Measurements from ENCODE around the gene ZBTB7C.

Gene ZBTB7C

DNA sequence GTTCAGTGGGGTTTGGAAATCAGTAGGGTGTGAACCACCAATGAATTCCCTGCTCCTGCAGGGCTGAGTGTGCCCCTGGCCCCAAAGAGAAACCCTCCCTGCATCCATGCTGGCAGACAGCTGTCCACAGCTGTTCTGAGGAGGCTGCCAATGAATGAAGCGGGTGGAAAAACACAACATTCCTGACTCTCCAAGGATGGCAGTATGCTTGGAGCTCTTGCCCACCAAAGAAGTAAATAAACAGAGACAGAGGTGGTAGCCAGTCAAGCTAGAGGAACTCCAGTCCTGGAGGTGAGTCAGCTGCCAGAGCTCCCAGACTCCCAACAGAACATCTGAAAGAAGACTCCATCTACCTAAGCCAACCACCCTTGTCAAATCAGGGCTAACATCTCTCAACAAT is 6.2 kb downstream of the ZBTB7C start:
- ChIA-PET POLR2A (no interaction called here), CTCF (no interaction called here)
- DNase-seq (ENCODE audit: extremely low spot score): no peak
- TF ChIP-seq, protein P1, sequence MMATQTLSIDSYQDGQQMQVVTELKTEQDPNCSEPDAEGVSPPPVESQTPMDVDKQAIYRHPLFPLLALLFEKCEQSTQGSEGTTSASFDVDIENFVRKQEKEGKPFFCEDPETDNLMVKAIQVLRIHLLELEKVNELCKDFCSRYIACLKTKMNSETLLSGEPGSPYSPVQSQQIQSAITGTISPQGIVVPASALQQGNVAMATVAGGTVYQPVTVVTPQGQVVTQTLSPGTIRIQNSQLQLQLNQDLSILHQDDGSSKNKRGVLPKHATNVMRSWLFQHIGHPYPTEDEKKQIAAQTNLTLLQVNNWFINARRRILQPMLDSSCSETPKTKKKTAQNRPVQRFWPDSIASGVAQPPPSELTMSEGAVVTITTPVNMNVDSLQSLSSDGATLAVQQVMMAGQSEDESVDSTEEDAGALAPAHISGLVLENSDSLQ (IDR thresholded peaks at IDR 0.05): no peak
- TF ChIP-seq ARNT (IDR thresholded peaks at IDR 0.05) (no peak), BHLHE40 (IDR thresholded peaks at IDR 0.05; ENCODE audit: borderline replicate concordance) (no peak), ELF4 (IDR thresholded peaks at IDR 0.05) (no peak), NFRKB (IDR thresholded peaks at IDR 0.05) (no peak), SP1 (IDR thresholded peaks at IDR 0.05) (no peak), L3MBTL2 (conservative IDR thresholded peaks at IDR 0.05) (no peak), SUZ12 (IDR thresholded peaks at IDR 0.05) (no peak), TARDBP (IDR thresholded peaks at IDR 0.05) (no peak), HDGF (IDR thresholded peaks at IDR 0.05; ENCODE audit: borderline replicate concordance) (no peak), FOXA1 (IDR thresholded peaks at IDR 0.05) (no peak), FOXM1 (IDR thresholded peaks at IDR 0.05; ENCODE audit: borderline replicate concordance) (no peak), FOXK2 (IDR thresholded peaks at IDR 0.05) (no peak), CTBP1 (IDR thresholded peaks at IDR 0.05; ENCODE audit: borderline replicate concordance) (no peak), LEF1 (IDR thresholded peaks at IDR 0.05; ENCODE audit: borderline replicate concordance) (no peak), ZNF384 (IDR thresholded peaks at IDR 0.05) (no peak)

DNA sequence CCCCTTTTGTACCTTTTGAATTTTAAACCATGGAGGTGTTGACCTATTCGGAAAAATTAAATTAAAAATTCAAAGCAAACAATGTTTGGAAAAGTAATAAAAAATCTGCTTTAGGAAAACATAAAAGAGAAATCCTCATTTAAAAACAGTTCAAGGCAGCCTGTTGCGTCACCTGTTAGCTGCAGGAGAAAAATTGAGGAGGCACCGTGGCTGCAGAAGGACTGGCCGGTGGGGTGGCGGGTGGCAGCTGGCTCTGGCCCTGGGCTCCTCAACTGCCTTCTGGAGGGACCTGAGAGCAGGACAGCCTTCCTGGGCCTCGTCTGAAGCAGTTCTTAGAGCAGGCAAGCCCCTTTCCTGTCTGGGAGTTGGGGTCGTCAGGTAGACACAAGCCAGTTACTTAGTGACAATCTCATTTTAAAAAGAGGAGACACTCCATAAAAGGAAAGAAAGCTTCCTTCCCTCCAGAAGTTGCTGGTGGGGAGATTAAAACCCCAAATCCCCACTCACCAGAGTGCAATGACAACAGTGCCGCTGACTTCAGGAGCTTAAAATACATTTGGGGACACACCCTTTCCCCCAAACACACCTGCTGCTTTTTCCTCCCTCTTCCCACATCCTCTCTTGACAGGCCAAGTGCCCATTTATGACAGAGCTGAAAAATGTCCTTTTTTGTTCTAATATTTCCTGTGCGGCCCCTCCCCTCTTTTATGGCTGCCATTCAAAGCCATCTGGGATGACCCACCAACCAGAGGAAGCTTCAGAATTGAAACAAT is 9.7 kb downstream of the ZBTB7C start:
- CTCF ChIA-PET: no interaction called here
- TF ChIP-seq NFRKB (IDR thresholded peaks at IDR 0.05) (no peak), BHLHE40 (IDR thresholded peaks at IDR 0.05; ENCODE audit: borderline replicate concordance) (no peak)
- DNase-seq (ENCODE audit: extremely low spot score): no peak
- POLR2A ChIA-PET: no interaction called here

DNA sequence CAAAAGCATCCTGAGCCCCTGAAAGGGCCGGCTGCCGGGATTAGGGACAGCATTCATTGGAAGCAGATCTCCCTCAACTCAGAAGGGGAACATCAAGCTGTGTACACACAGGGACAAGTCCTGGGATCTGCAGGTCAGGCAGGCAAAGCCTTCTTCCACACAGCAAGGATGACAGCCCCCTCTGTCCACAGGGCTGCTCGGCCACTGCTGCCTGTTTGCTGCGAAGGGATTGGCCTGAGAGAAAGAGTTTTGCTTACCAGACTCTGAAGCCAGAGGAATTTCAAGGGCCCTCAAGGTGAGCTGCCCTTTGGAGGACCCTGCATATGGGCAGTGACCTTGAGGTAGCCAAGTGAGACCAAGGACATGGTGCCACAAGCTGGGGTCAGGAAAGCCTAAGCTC is 11.1 kb downstream of the ZBTB7C start:
- ChIA-PET POLR2A (no interaction called here), CTCF (no interaction called here)
- TF ChIP-seq FOXM1 (IDR thresholded peaks at IDR 0.05; ENCODE audit: borderline replicate concordance) (no peak), LEF1 (IDR thresholded peaks at IDR 0.05; ENCODE audit: borderline replicate concordance) (no peak), BHLHE40 (IDR thresholded peaks at IDR 0.05; ENCODE audit: borderline replicate concordance) (no peak), FOXK2 (IDR thresholded peaks at IDR 0.05) (no peak), NFRKB (IDR thresholded peaks at IDR 0.05) (no peak), TARDBP (IDR thresholded peaks at IDR 0.05) (no peak), ZNF384 (IDR thresholded peaks at IDR 0.05) (no peak), FOXA1 (IDR thresholded peaks at IDR 0.05) (no peak), SP1 (IDR thresholded peaks at IDR 0.05) (no peak), ARNT (IDR thresholded peaks at IDR 0.05) (no peak), ELF4 (IDR thresholded peaks at IDR 0.05) (no peak), L3MBTL2 (conservative IDR thresholded peaks at IDR 0.05) (no peak), CTBP1 (IDR thresholded peaks at IDR 0.05; ENCODE audit: borderline replicate concordance) (no peak), SUZ12 (IDR thresholded peaks at IDR 0.05) (no peak), HDGF (IDR thresholded peaks at IDR 0.05; ENCODE audit: borderline replicate concordance) (no peak)
- TF ChIP-seq, protein P1 (IDR thresholded peaks at IDR 0.05): no peak
- no peak for DNase-seq (ENCODE audit: extremely low spot score)

DNA sequence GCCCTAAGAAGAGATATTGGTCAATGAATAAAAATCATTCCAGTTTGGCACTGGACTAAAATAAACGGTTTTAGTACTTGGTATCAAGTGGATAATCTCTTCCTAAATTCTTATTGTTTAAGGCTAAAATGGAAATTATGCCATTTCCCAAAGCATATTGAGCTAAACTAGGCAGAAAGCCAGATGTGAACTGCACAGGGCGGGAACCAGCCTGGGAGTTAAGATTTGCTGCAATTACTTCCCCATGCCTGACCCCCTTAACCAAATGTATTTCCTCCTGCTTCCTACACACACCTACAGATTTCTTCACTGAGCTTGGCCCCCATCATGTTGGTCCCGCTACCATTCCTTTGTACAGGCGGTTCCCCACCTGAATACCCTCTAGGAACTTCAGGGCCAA is 12.2 kb downstream of the ZBTB7C start:
- TF ChIP-seq CTBP1 (IDR thresholded peaks at IDR 0.05; ENCODE audit: borderline replicate concordance): no peak
- no peak for TF ChIP-seq L3MBTL2 (conservative IDR thresholded peaks at IDR 0.05)
- TF ChIP-seq BHLHE40 (IDR thresholded peaks at IDR 0.05; ENCODE audit: borderline replicate concordance): no peak
- no peak for DNase-seq (ENCODE audit: extremely low spot score)
- ChIA-PET POLR2A (interaction anchor here (0.5 kb wide), 1 partner anchor 837 kb away, joined by 3 read pairs; no protein-coding TSS in a partner anchor), CTCF (interaction anchor here (1.0 kb wide), 1 partner anchor 48 kb away, joined by 3 read pairs; no protein-coding TSS in a partner anchor)

DNA sequence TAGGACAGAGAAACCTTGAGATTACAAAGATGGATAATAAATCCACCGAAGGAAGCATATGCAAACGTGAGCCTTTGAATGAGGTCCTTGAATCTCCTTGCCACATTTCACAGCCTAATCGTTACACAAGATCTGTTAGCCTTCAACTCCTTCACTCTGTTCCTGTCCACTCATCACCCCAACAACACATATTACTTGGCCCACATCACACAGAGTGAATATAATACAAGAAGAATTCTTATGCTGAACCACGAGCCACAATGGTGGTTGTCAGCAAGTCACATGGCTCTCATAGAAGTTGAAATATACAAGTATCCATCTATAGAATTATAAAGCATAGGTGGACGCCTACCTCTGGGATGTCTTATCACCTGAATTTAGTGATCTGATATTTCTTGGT is 12.6 kb downstream of the ZBTB7C start:
- ChIA-PET CTCF (no interaction called here), POLR2A (no interaction called here)
- TF ChIP-seq NFRKB (IDR thresholded peaks at IDR 0.05) (no peak), FOXM1 (IDR thresholded peaks at IDR 0.05; ENCODE audit: borderline replicate concordance) (no peak), FOXA1 (IDR thresholded peaks at IDR 0.05) (no peak), SUZ12 (IDR thresholded peaks at IDR 0.05) (no peak), SP1 (IDR thresholded peaks at IDR 0.05) (no peak), HDGF (IDR thresholded peaks at IDR 0.05; ENCODE audit: borderline replicate concordance) (no peak), L3MBTL2 (conservative IDR thresholded peaks at IDR 0.05) (no peak), ELF4 (IDR thresholded peaks at IDR 0.05) (no peak), ZNF384 (IDR thresholded peaks at IDR 0.05) (no peak), TARDBP (IDR thresholded peaks at IDR 0.05) (no peak), ARNT (IDR thresholded peaks at IDR 0.05) (no peak), FOXK2 (IDR thresholded peaks at IDR 0.05) (no peak)
- TF ChIP-seq, protein P1 (IDR thresholded peaks at IDR 0.05): no peak
- no peak for DNase-seq (ENCODE audit: extremely low spot score)

DNA sequence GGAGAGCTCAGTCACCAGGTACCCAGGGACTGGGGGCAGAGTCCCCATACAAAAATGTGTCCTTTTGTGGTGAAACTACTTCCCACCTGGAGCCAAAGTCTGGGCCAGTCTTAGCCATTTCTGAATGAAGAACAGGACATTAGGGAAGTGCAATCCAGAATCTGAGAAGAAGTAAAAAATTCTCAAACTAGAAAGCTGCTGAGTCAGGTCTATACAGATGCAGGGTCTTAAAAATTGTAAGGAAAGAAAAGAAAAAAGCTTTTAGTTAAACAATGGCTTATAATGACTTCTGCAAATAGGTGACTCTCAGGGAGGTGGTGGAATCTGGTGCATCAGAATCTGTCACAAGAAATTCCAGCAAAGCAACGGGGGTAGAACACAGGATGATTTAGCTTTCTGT is 13.5 kb downstream of the ZBTB7C start:
- ChIA-PET POLR2A (no interaction called here), CTCF (no interaction called here)
- no peak for DNase-seq (ENCODE audit: extremely low spot score)
- no peak for TF ChIP-seq SUZ12 (IDR thresholded peaks at IDR 0.05)

DNA sequence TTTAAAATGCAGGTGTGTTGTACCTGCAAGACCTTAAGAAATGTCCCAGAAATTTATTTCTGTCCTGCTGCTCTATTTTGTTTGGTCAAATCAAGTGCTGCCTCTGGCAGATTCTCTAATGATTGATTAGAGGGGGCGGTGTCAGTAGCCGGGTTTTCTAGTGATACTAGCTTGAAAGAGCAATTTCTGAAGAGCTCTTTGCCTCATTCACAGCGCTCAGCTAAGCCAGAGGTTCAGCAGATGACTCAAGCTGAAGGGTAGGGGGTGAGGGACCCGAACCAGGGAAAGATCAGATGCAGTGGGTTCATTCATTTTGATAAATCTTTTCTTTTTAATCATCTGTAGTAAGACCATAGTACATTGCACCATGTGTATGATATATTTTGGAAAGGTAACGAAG is 15.0 kb downstream of the ZBTB7C start:
- POLR2A ChIA-PET: no interaction called here
- DNase-seq (ENCODE audit: extremely low spot score): no peak
- no peak for TF ChIP-seq TARDBP (IDR thresholded peaks at IDR 0.05)
- no peak for TF ChIP-seq HDGF (IDR thresholded peaks at IDR 0.05; ENCODE audit: borderline replicate concordance)
- TF ChIP-seq CTBP1 (IDR thresholded peaks at IDR 0.05; ENCODE audit: borderline replicate concordance): no peak
- no peak for TF ChIP-seq BHLHE40 (IDR thresholded peaks at IDR 0.05; ENCODE audit: borderline replicate concordance)
- TF ChIP-seq FOXA1 (IDR thresholded peaks at IDR 0.05): no peak
- TF ChIP-seq FOXM1 (IDR thresholded peaks at IDR 0.05; ENCODE audit: borderline replicate concordance): no peak
- no peak for TF ChIP-seq SP1 (IDR thresholded peaks at IDR 0.05)
- TF ChIP-seq NFRKB (IDR thresholded peaks at IDR 0.05): no peak
- TF ChIP-seq ARNT (IDR thresholded peaks at IDR 0.05): no peak
- no peak for TF ChIP-seq LEF1 (IDR thresholded peaks at IDR 0.05; ENCODE audit: borderline replicate concordance)
- TF ChIP-seq ZNF384 (IDR thresholded peaks at IDR 0.05): no peak
- no peak for TF ChIP-seq L3MBTL2 (conservative IDR thresholded peaks at IDR 0.05)
- TF ChIP-seq FOXK2 (IDR thresholded peaks at IDR 0.05): no peak
- TF ChIP-seq, protein P1 (IDR thresholded peaks at IDR 0.05): no peak
- TF ChIP-seq SUZ12 (IDR thresholded peaks at IDR 0.05): no peak
- no peak for TF ChIP-seq ELF4 (IDR thresholded peaks at IDR 0.05)
- CTCF ChIA-PET: no interaction called here
